Fibroblast of skin of right quadriceps (primary cell): ENCODE measurements around the gene CRACDL.

ENCODE experiments used
- DNase-seq: peaks from one replicate; pipeline ENCODE4 v3.0.0-alpha.2; 2013

The CRACDL gene

DNA sequence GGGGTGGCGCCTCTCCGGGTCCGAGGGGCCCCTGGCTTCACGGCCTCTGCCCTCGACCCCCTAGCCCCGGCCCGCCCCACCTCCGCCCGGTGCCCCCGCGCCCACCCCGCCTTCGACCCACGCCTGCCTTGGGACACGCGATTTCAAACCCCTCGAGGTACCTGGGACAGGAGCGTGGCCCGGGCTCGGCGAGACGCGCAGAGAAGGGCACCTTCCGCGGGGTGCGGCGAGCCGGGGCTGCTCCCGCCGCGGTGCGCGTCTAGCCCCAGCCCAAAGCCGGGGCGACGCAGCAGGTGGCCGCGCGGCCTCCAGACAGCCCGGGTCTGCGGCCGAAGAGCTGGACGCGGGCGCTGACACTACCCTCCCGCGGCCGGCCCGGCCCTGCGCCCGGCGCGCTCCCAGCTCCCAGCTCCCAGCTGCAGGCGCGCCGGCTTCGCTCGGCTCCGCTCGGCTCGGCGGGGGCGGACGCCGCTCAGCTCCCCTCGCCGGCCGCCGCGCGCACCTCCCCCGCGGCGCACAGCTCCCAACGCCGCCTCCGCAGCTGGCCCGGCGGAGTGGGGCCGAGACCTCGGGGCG lies at the start of gene CRACDL:
CRACDL (minus strand) TSS at position 449 of the 576 bp plus-strand sequence. CDS start 89,425 bp downstream, outside the sequence.
- no peak for DNase-seq

GRCh38 chr2:98975611-98976010 lies 39.6 kb upstream of the CRACDL start:
- no peak for DNase-seq

- no peak for DNase-seq
These were observed 36.6 kb upstream of the CRACDL start for GRCh38 chr2:98972582-98973167.

GRCh38 chr2:98959810-98960507 lies 23.9 kb upstream of the CRACDL start:
- peak; percentile 58 for DNase-seq

GRCh38 chr2:98952966-98953365 lies 16.9 kb upstream of the CRACDL start:
- peak; percentile 53 for DNase-seq

- no peak for DNase-seq
These were observed 13.1 kb upstream of the CRACDL start for GRCh38 chr2:98948956-98949739.

- DNase-seq, result no peak
These were observed 11.5 kb upstream of the CRACDL start for GRCh38 chr2:98947554-98947953.

GRCh38 chr2:98946855-98947254 lies 10.8 kb upstream of the CRACDL start:
- DNase-seq, result no peak

DNA sequence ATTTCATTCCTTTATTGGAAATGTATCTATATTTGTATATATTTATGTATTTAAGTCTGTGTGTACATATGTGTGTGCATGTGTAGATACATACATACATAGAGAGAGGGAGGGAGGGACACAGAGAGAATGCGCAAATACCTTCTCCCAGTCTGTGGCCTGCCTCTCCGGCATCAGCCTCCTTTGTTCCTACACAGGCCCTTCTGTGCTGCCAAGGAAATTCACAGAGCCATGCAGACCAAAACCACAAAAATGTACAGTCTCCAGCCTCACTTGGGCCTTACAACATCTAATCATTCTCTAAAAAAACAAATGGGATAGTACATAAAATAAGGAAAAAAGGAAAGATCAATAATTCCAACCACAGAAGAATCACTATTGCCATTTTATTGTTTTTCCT lies 8.8 kb upstream of the CRACDL start:
- DNase-seq, result peak; percentile 57

GRCh38 chr2:98940102-98940501 lies 4.1 kb upstream of the CRACDL start:
- no peak for DNase-seq

GRCh38 chr2:98937906-98938305 lies 1.9 kb upstream of the CRACDL start:
- no peak for DNase-seq

DNA sequence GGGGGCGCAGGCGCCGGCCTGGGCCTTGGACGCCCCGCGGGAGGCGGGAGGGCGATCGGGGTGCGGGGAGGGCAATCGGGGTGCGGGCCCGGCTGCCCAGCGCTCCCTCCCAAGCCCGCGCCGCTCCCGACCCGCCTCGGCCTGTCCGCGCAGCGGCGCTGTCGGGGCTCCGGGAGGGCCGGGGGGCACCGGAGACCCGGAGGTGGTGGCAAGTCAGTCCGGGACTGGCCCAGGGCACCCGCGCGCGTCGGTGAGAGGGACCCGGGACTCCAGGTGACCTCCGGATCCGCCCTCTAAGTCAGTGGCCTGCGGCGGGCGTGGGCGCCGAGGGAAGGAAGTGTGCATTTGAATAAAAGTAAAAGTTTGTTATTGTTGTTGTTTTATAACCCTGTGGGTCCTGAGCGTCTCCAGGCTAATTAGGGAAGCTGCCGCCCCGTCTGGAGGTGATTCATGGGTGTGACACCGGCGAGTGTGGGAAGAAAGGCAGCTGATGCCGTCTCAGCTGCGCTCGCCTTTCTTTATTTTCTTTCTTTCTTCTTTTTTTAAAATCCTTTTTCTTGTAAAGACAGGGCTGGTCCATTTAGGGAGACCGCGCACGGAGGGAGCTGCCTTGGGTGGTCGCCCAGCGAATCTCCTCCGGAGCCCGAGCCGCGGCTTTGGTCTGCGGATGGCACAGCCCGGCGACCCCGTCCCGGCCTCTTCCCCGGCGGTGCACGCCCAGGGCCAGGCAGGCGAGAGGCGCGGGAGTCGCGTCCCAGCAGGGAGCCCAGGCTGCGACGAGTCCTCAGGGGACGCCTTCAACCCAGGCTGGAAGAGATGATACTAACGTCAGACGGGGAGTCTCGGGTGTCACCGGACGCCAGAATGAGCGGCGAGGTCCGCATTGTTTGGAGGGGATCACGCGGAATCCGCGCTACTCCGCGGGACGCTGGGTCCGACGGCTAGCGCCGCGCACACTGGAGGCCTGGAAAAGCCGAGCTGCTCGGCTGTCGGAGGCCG lies 627 bp upstream of the CRACDL start:
- no peak for DNase-seq

DNA sequence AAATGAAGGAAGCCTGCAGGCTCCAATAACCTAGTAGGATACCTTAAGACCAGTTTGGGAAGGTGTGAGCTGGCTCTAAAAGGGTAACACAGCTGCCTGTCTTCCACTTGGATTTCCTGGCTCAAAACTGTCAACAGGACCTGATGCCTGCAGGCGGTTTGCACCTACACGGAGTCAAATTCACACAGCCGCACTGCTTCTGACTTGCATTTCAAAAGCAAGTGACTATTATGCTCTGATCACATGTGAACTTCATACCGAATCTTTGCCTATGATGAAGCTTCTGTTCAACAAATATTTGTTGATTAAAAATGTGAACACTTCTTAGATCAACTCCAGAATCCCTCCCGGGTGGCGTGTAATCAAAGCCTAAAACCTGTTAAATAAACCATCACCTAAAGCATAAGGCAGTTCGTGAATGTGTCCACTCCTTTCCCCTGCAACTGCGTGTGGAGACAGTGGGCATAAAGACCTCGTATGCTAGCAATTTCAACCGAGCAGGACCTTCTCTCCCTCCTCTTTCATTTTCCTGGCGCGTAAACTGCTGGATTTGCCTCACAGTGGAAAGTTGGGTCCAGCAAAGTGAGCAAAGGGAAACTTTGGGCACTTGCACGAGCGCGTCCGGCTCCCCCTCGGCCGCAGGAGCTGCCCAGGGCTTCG lies 784 bp downstream of the CRACDL start:
- DNase-seq, result no peak

DNA sequence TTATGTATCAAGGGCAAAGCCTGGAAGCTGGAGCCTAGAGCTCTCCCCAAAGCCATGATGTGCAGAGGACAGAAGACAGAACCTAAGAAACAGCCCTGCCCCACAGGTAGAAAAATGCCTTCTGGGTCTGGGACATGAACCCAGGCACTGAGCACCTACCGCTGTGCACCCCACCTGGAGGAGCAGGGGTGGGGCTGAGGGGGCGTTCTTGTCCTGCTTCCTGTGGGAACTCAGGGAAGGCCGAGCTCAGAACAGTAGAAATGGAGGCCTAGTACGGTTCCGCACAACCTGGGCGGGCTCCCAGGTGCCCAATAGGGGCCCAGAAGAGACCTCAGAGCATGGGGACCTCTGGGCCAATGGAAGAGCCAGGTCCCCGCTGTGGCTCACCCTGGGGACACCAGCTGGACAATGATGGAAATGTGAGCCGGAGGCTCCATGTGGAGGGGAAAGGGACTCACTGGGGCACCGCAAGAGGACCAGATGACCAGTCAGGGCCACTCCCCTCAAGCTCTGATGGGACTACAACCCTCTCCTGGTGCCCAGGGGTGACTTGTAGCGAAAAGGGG lies 3.2 kb downstream of the CRACDL start:
- no peak for DNase-seq

DNA sequence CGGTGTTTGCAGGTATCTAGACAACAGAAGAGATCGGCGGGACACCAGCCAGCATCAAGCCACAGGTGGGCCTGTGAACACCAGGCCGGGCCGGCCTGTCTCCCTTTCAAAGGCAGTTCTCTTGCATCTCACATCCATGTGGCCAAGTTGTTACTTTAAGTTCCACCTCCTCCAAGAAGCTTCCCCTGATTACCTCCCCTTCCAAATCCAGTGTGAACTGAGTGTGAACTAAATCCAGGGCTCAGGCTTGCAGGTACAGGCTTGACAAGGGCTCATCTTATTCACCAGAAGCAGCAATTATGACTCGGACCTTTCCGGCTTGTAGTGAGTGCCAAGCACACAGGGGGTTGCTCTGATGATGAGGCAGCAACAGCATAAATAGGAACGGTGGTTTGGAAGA lies 3.9 kb downstream of the CRACDL start:
- DNase-seq, result no peak

GRCh38 chr2:98931596-98931995 lies 4.4 kb downstream of the CRACDL start:
- DNase-seq, result no peak

- DNase-seq, result no peak
These were observed 6.1 kb downstream of the CRACDL start for GRCh38 chr2:98929920-98930319.

GRCh38 chr2:98928242-98928641 lies 7.8 kb downstream of the CRACDL start:
- no peak for DNase-seq

DNA sequence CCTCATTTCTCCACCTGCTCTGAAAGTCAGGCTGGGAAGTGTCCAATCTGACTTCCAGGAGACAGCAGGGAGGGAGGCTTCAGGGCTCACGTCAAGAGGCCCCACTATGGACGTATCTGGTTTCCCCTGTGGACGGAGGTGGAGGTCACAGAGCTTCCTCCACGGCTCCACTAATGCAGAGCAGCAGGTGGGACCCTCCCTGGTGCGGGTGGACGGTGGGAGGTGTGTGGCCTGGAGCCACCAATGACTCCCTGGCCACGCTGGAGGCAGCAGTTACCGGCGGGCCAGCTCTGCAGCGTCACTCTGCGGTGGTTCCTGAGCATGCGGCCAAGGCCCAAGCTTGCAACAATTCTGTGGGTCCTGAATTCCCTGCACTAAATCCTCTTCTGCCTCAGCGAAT lies 9.0 kb downstream of the CRACDL start:
- DNase-seq, result no peak

DNA sequence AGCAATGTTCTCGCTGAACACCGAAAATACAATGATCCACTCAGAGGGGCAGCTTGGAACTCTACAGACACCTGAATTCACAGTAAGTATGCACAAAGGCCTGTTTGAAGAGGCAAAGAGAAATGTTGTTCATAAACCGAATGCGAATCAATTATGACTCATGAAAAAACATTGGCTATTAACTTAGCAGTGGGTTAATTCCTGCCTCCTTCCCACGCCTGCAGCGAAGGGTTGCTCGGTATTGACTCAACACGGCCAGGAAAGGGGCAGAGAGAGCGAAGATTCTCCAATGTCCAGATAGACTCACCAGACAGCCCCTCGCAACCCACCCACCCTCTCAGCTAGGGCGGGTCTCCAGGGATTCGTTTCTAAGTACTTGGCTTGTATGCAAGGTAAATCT lies 9.4 kb downstream of the CRACDL start:
- DNase-seq, result no peak

- DNase-seq, result no peak
These were observed 11.1 kb downstream of the CRACDL start for GRCh38 chr2:98924910-98925309.
